Prostate gland (tissue), 2 donors: ENCODE data around the gene LRRC14B. TPM values are rescaled to one million over a fixed set of nuclear protein-coding genes. Genes with fewer than 3 reads are reported as not detected.

Source experiments
- DNase-seq: peaks from one replicate; pipeline ENCODE4 v3.0.0-alpha.2; 2019; ENCODE audit warnings: low spot score
- H3K27ac ChIP-seq, 2 donors: fragments of 200-600 bp; sonication (generic); 2 replicates each; pipeline ENCODE4 v1.5.1; 2017 to 2019
- H3K27me3 ChIP-seq: fragments of 200-600 bp; sonication (generic); replicated peaks from 2 replicates; pipeline ENCODE4 v1.5.1; 2019; ENCODE audit not compliant: insufficient read depth
- H3K36me3 ChIP-seq, 2 donors: fragments of 200-600 bp; sonication (generic); 1 replicate in 1 of 2; 2 replicates in 1 of 2; pipeline versions ENCODE4 v1.5.1 to v1.8.1; 2017 to 2019
- H3K4me1 ChIP-seq: fragments of 200-600 bp; sonication (generic); replicated peaks from 2 replicates; pipeline ENCODE4 v1.5.1; 2019
- H3K4me3 ChIP-seq, 2 donors: fragments of 200-600 bp; sonication (generic); 2 replicates each; pipeline ENCODE4 v1.5.1; 2017 to 2019
- H3K9me3 ChIP-seq: fragments of 200-600 bp; sonication (generic); 2 replicates; pipeline ENCODE4 v1.5.1; 2017
- POLR2A ChIP-seq: fragments of 450-650 bp; IDR thresholded peaks from one replicate; pipeline ENCODE4 v1.6.1; 2016; ENCODE audit warnings: antibody characterized with exemption, mild to moderate bottlenecking
- POLR2AphosphoS5 ChIP-seq: sonication (generic); formaldehyde crosslinking; IDR thresholded peaks from one replicate; pipeline ENCODE4 v1.6.1; 2017; ENCODE audit warnings: antibody characterized with exemption
- WGBS: methylation state at CpG from one replicate; pipeline ENCODE4 v1.1.5; 2018; 5-methylcytosine and 5-hydroxymethylcytosine counted together
- intact Hi-C: fragments of 100-400 bp; cut with DNase I; formaldehyde crosslinking; loops from one replicate; pipeline ENCODE4 v1.14.2; 2022
- total RNA-seq, 2 donors: library from RNA; depleted of rRNA; stranded (reverse); fragments of >200 nt; gene quantifications; one replicate each; pipeline ENCODE4 v1.1.0, GENCODE V29; 2016
- TF ChIP-seq, protein P1 (sequence below), 4 experiments: fragments of 200-600 bp in 2 of 4; fragments of 450-650 bp in 2 of 4; sonication (generic) in 2 of 4; IDR thresholded peaks; 1 replicate in 3 of 4; 2 replicates in 1 of 4; pipeline ENCODE4 v1.5.1; 2016 to 2019; ENCODE audit warnings: antibody characterized with exemption in 4 of 4, mild to moderate bottlenecking in 2 of 4, moderate library complexity in 2 of 4

Gene LRRC14B
- total RNA-seq, 2 donors from 2014 or later, result 1.0 TPM; not detected in 1

- H3K27me3 ChIP-seq, result no peaks in the 10 kb centered on the region
- no peaks in the 10 kb centered on the region for H3K9me3 ChIP-seq
- WGBS, result 96% methylated on average over 12 of the region's 12 CpGs
- H3K36me3 ChIP-seq, result no peaks in the 10 kb centered on the region
- no peak for DNase-seq
- no peak overlapping the region for H3K27ac ChIP-seq
- no peak for TF ChIP-seq POLR2AphosphoS5
- TF ChIP-seq, protein P1, sequence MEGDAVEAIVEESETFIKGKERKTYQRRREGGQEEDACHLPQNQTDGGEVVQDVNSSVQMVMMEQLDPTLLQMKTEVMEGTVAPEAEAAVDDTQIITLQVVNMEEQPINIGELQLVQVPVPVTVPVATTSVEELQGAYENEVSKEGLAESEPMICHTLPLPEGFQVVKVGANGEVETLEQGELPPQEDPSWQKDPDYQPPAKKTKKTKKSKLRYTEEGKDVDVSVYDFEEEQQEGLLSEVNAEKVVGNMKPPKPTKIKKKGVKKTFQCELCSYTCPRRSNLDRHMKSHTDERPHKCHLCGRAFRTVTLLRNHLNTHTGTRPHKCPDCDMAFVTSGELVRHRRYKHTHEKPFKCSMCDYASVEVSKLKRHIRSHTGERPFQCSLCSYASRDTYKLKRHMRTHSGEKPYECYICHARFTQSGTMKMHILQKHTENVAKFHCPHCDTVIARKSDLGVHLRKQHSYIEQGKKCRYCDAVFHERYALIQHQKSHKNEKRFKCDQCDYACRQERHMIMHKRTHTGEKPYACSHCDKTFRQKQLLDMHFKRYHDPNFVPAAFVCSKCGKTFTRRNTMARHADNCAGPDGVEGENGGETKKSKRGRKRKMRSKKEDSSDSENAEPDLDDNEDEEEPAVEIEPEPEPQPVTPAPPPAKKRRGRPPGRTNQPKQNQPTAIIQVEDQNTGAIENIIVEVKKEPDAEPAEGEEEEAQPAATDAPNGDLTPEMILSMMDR (IDR thresholded peaks at IDR 0.05), result no peak
- TF ChIP-seq POLR2A, result no peak
- H3K4me1 ChIP-seq, result no peaks in the 10 kb centered on the region
- no peak overlapping the region for H3K4me3 ChIP-seq
- intact Hi-C loops, result no loop called here
These were observed 9.2 kb upstream of the LRRC14B start for GRCh38 chr5:182126-182525.

DNA sequence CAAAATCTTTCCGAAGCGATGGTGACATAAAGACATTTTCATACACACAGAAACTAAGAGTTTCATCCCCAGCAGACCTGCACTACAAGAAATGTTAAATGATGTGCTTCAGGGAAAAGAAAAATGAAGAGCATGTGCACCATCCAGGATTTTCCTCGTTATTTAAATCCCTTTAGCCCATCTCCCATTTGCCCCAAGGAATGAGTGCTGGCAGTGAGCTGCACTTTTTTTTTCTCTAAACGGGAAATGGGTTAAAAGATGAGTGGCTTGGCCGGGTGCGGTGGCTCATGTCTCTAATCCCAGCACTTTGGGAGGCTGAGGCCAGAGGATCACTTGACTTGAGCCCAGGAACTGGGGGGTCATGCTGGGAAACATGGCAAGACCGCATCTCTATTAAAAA lies 6.8 kb upstream of the LRRC14B start:
- WGBS, result 56% methylated on average over 7 of the region's 7 CpGs
- H3K27ac ChIP-seq, result no peak overlapping the region
- no peaks in the 10 kb centered on the region for H3K9me3 ChIP-seq
- TF ChIP-seq POLR2A, result no peak
- TF ChIP-seq POLR2AphosphoS5, result no peak
- TF ChIP-seq, protein P1 (IDR thresholded peaks at IDR 0.05), result no peak
- H3K36me3 ChIP-seq, result no peaks in the 10 kb centered on the region
- H3K4me3 ChIP-seq, result no peak overlapping the region
- no peak for DNase-seq
- no peaks in the 10 kb centered on the region for H3K27me3 ChIP-seq
- H3K4me1 ChIP-seq, result no peaks in the 10 kb centered on the region
- intact Hi-C loops, result no loop called here

GRCh38 chr5:185095-186070 lies 5.9 kb upstream of the LRRC14B start:
- Histone ChIP-seq H3K36me3 (no peaks in the 10 kb centered on the region), H3K27me3 (no peaks in the 10 kb centered on the region), H3K9me3 (no peaks in the 10 kb centered on the region), H3K4me1 (no peaks in the 10 kb centered on the region), H3K27ac (no peak overlapping the region), H3K4me3 (no peak overlapping the region)
- intact Hi-C loops, result no loop called here
- TF ChIP-seq POLR2AphosphoS5, result no peak
- TF ChIP-seq, protein P1 (IDR thresholded peaks at IDR 0.05), result no peak
- TF ChIP-seq POLR2A, result no peak
- 90% methylated on average over 21 of the region's 21 CpGs for WGBS
- no peak for DNase-seq

DNA sequence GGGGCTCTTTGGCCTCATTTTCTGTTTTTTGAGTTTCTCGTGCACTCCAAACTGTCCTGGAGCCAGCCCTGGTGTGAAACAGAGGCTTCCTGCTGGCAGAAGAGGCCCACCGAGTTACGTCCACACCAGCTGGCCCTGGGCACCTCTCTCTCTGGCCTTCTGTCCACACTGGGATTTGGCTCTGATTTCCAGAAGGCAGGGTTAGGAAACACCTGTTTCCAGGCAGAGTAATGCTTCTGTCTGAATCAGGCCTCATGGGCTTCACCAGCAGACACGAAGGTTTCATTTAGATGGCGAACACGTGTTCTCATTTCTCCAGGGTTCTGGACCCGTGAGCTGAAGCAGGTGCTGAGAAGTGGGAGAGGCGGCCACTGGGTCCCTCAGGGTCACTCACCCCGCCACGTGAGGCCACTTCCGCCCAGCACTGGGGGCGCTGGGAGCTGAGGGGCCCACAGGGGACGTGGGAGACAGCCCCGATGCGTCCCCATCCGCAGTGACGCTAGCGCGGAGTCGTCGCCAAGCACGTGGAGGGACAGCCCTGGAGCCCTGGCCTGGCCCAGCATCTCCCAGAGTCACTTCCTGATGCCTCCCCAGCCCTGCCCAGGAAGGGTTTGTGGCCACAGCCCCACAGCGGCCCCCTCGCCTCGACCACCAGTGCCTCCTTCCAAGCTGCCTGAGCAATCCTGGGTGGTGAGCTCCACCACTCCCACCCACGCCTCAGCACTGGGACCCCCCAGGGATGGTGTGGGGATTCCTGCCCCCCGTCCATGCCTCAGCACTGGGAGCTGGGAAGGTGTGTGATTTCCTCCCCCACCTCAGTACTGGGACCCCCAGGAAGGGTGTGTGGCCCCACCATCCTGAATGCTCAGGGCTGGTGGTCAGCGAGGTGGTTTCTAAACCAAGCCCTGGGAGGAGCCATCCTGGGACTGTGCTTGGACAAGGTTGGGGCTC lies 4.9 kb upstream of the LRRC14B start:
- intact Hi-C loops, result no loop called here
- 92% methylated on average over 28 of the region's 28 CpGs for WGBS
- TF ChIP-seq, protein P1 (IDR thresholded peaks at IDR 0.05), result no peak
- no peak for TF ChIP-seq POLR2AphosphoS5
- TF ChIP-seq POLR2A, result no peak
- no peak for DNase-seq
- H3K27ac ChIP-seq, result no peak overlapping the region
- H3K9me3 ChIP-seq, result no peaks in the 10 kb centered on the region
- peaks cover 3% of the 10 kb centered on the region for H3K4me1 ChIP-seq
- H3K4me3 ChIP-seq, result no peak overlapping the region
- no peaks in the 10 kb centered on the region for H3K27me3 ChIP-seq
- H3K36me3 ChIP-seq, result no peaks in the 10 kb centered on the region
